ENCODE measurements around the gene TSHZ2. TPM values are rescaled to one million over a fixed set of nuclear protein-coding genes. Genes with fewer than 3 reads are reported as not detected.

The TSHZ2 gene
- total RNA-seq, 1 experiment from 2014 or later = 0.07 TPM

DNA sequence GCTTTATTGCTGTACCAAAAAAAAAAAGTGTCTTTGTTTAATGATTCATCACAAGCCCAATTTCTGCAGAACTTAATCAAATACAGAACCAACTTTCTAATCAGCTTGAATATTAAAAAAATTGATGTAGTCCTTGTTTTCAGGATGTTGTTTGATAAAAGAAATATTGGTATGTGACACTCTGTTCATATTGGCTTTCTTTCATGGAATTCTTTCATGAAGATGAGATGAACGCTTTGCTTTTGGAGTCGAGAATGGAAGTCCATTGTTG is 437.2 kb downstream of the TSHZ2 start:
- Histone ChIP-seq H2AK5ac (ENCODE audit: insufficient read length, low read length) (no peak overlapping the region), H3K56ac (ENCODE audit: insufficient read length, low read depth, low read length) (no peak overlapping the region), H2BK5ac (ENCODE audit: insufficient read length, low read length) (no peak overlapping the region), H3K9me3 (ENCODE audit: control insufficient read depth, low read depth, low read length) (no peaks in the 10 kb centered on the region), H3K79me2 (ENCODE audit: insufficient read depth, low read length) (no peaks in the 10 kb centered on the region), H3T11ph (ENCODE audit: low read length) (no peak overlapping the region), H4K91ac (ENCODE audit: insufficient read length, low read depth, low read length) (no peak overlapping the region), H3K4me2 (ENCODE audit: insufficient read depth, insufficient read length, low read length) (no peak overlapping the region), H3K79me1 (ENCODE audit: insufficient read depth, low read depth, low read length, poor library complexity, severe bottlenecking) (no peaks in the 10 kb centered on the region), H2AFZ (ENCODE audit: low read length) (no peak overlapping the region), H2BK15ac (ENCODE audit: low read depth, low read length) (no peak overlapping the region), H3K4me1 (ENCODE audit: insufficient read depth, low read length) (peaks cover 4% of the 10 kb centered on the region), H2BK120ac (ENCODE audit: low read depth, low read length, poor library complexity, severe bottlenecking) (no peak overlapping the region), H2BK20ac (ENCODE audit: low read depth, low read length, poor library complexity, severe bottlenecking) (no peak overlapping the region), H3K18ac (ENCODE audit: insufficient read length, low read depth, low read length) (no peak overlapping the region), H4K5ac (ENCODE audit: insufficient read length, low read depth, low read length) (no peak overlapping the region), H3K27ac (ENCODE audit: insufficient read length, low read depth, low read length) (no peak overlapping the region), H3K27me3 (ENCODE audit: insufficient read depth, low read length) (no peaks in the 10 kb centered on the region), H4K20me1 (ENCODE audit: control insufficient read depth, insufficient read depth, insufficient read length) (no peaks in the 10 kb centered on the region), H3K23ac (ENCODE audit: insufficient read length, low read depth, low read length) (no peak overlapping the region), H3K23me2 (ENCODE audit: insufficient read length, low read depth, low read length, poor library complexity, severe bottlenecking) (peaks cover 4% of the 10 kb centered on the region), H3K9ac (ENCODE audit: extremely low read depth, insufficient read length, low read length) (no peak overlapping the region), H3K4ac (ENCODE audit: low read depth, low read length) (no peak overlapping the region), H3K14ac (ENCODE audit: insufficient read depth, low read length) (no peak overlapping the region), H4K8ac (replicated peaks; ENCODE audit: insufficient read length, low read depth, low read length) (no peak overlapping the region), H2BK12ac (ENCODE audit: insufficient read length, low read depth, low read length) (no peak overlapping the region)
- Mint-ChIP-seq H3K27ac (no peak overlapping the region), H3K27me3 (ENCODE audit: low read depth) (peaks cover 6% of the 10 kb centered on the region; the same call in 1 of the 2 replicates), H3K36me3 (ENCODE audit: insufficient read depth in 1 of 3, low read depth in 3 of 3) (no peaks in the 10 kb centered on the region), H3K4me3 (no peak overlapping the region), H3K9me3 (no peaks in the 10 kb centered on the region), H3K4me1 (peaks cover 17% of the 10 kb centered on the region in 2 experiments)
- TF ChIP-seq, protein P1, sequence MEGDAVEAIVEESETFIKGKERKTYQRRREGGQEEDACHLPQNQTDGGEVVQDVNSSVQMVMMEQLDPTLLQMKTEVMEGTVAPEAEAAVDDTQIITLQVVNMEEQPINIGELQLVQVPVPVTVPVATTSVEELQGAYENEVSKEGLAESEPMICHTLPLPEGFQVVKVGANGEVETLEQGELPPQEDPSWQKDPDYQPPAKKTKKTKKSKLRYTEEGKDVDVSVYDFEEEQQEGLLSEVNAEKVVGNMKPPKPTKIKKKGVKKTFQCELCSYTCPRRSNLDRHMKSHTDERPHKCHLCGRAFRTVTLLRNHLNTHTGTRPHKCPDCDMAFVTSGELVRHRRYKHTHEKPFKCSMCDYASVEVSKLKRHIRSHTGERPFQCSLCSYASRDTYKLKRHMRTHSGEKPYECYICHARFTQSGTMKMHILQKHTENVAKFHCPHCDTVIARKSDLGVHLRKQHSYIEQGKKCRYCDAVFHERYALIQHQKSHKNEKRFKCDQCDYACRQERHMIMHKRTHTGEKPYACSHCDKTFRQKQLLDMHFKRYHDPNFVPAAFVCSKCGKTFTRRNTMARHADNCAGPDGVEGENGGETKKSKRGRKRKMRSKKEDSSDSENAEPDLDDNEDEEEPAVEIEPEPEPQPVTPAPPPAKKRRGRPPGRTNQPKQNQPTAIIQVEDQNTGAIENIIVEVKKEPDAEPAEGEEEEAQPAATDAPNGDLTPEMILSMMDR (conservative IDR thresholded peaks at IDR 0.05) = no peak
- WGBS (ENCODE audit: extremely low coverage, insufficient read length, low lambda C conversion rate) = no CpG with 5 or more reads among the region's 2 CpGs
- no peak for DNase-seq

All from H9 (cell line).